ENCODE measurements around the gene NMUR1.

NMUR1 gene

DNA sequence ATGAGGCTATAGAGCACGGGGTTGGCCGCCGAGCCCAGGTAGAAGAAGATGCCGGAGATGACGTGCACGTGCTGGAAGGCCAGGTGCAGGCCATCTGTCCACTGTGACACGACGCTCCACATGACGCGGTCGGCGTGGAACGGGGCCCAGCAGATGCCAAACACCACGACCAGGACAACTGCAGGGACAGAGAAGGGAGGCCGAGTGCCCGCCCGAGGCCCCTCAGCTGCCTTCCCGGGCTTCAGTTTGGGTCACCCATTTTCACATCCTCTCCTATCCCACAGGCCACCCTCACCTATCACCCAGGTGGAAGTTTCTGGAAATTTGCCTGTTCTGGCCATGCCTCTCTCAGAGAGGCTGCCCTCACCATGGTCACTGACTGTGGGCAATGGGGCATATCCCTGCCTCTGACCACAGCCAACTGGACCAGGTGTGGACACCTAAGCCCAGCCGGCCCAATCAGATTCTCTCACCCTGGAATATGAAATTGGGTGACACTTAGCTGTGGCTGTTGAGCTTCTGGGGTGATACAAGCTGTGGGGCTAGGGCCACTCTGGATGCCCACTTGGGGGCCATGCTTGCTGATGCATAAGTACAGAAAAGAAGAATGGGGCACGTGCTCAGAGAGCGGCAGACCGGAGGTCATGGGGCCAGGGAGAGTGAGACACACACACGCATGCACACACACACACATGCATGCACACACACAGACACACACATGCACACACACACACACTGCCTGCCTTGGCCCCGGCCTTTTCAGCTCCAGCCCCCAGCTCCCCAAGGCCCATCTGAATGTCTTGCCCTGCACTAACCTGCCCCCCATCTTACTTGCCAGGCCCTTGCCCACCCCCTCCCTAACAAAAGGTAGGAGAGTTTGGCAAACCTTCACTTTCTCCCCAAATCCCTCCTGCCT lies 4.7 kb downstream of the NMUR1 start:
- no peak for DNase-seq

- no peak for DNase-seq
Observed at GRCh38 chr2:231524477-231525247, 5.6 kb downstream of the NMUR1 start.

GRCh38 chr2:231523451-231524285 lies 6.6 kb downstream of the NMUR1 start:
- no peak for DNase-seq

DNA sequence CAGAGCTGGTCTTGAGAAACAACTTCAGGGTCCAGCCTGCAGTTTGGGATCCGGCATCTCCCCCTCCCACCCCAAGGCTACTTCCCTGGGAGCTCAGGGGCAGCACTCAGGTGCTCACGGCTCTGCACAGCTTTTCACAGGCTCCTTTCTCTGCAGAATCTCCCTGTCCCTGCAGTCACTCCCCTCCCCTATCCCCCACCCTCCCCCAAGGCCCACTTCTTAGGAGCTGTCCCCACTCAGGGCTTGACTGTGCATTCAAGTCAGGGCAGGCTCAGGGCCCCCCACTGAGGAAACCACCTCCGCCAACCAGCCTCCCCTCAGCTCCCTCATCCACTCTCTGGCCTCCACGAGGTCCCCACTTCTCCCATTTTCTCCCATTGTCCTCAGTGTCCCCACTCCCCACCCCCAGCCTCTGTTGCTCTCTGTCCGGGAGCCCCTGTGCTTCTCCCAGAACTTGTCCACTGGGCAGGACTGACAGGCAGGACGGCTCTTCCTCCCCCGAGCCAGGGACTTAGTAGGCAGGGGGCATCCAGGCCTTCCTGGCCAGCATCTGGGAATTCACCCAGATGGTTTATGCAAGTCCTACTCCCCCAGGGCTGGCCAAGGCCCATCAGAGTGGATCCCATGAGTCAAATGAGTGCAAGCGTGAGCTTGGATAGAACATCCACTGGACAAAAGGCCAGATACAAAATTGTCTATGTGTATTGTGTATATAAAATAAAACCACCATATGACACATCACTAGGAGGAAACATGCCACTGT lies 7.6 kb downstream of the NMUR1 start:
- DNase-seq: no peak

DNA sequence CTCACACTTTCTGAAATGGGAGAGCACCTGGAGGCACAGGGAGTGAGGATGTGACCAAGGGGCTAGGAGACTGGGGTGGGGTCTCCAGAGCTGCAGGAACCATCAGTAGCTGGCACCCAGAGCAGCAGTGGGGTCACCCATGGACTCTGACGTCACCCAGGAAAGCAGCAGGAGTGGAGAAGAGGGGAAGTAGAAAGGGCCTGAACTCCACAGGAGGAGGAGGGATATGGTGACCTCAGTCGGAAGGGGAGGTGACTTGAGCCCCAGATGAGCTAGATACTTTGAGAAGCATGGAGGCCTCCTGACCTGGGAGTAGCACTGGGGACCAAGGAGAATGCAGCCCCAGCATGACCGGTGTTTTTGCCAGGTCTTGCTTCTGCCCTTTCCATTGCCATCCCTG lies 8.8 kb downstream of the NMUR1 start:
- no peak for DNase-seq

GRCh38 chr2:231519975-231520555 lies 10.2 kb downstream of the NMUR1 start:
- DNase-seq: no peak

- DNase-seq: no peak
Observed at GRCh38 chr2:231518771-231519170, 11.5 kb downstream of the NMUR1 start.

DNA sequence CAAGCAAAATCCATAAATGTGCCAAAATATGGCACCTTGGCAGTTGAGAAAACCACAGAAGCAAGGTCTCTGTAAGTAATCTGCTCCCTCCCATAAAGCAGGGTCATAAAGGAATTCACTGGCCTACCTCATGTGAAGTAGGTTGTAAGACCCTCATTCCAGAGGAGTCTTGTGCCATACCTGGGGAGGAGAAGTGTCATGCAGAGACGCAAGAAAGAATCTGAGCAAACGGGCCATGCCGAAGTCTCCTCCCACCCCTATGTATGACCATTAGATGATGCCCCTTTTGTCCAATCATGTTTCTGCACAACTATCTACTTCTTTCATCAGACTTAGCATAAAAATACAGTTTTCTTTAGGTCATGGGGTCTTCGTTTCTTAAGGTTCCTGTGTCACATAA lies 14.6 kb downstream of the NMUR1 start:
- no peak for DNase-seq

GRCh38 chr2:231514951-231515297 lies 15.3 kb downstream of the NMUR1 start:
- no peak for DNase-seq

GRCh38 chr2:231514225-231514950 lies 15.9 kb downstream of the NMUR1 start:
- peak; percentile 97 to 99 for DNase-seq

GRCh38 chr2:231513746-231514224 lies 16.5 kb downstream of the NMUR1 start:
- no peak for DNase-seq

DNA sequence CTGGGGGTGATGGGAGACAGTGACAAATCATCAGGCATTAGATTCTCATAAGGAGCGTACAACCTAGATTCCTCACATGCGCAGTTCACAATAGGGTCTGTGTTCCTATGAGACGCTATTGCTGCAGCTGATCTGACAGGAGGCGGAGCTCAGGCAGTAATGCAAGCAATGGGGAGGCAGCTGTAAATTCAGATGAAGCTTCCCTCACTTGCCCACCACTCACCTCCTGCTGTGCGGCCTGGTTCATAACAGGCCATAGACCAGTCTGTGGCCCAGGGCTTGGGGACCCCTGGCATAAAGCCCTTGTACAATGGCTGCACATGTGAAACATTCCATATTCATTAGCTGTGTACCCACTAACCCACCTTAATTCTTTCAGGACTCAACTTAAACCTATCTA lies 18.0 kb downstream of the NMUR1 start:
- DNase-seq: no peak

GRCh38 chr2:231503766-231504165 lies 26.5 kb downstream of the NMUR1 start:
- no peak for DNase-seq

- DNase-seq: no peak
Observed at GRCh38 chr2:231502596-231502995, 27.6 kb downstream of the NMUR1 start.

DNA sequence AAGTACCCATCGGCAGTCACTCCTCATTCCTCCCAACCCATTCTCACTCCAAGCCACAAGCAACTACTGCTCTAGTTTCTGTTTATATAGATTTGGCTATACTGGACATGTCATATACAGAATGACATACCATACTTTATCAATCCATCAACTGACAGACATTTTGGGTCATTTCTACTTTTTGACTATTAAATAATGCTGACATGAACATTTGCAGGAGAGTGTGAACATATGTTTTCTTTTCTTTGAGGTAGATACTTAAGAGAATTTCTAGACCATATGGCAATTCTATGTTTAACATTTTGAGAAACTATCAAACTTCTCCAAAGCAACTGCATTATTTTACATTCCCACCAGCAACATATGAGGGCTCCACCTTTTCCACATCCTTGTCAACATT lies 32.6 kb downstream of the NMUR1 start:
- no peak for DNase-seq

DNA sequence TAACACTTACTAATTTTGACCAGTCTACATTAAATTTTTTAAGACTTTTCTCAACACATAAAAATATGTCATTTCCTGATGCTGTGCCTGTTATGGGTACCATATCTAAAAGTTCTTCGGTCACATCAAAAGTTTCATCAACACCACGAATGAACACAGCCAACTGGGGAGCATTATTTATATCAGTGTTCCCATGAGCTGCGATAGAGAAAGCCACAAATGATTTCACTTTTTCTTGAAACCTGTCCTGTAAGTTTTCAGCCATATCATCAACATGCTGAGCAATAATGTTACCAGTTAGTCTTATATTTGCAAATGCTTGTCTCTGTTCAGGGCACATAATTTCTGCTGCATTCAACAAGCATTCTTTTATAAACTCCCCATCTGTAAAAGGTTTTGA lies 35.6 kb downstream of the NMUR1 start:
- no peak for DNase-seq

- DNase-seq: no peak
Observed at GRCh38 chr2:231490801-231491200, 39.4 kb downstream of the NMUR1 start.

DNA sequence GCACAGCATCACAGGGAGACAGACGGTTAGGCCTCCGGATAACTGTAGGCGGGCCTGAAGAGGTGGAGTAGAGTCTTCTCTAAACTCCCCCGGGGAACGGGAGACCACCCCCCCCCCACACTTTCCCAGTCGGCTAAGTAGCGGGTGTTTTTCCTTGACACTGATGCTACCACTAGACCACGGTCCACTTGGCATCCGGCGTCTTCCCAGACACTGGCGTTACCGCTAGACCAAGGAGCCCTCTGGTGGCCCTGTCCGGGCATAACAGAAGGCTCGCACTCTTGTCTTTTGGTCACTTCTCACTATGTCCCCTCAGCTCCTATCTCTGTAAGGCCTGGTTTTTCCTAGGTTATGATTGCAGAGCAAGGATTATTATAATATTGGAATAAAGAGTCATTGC lies 40.3 kb downstream of the NMUR1 start:
- DNase-seq: peak in 1 of 2 donors; percentile 55

DNA sequence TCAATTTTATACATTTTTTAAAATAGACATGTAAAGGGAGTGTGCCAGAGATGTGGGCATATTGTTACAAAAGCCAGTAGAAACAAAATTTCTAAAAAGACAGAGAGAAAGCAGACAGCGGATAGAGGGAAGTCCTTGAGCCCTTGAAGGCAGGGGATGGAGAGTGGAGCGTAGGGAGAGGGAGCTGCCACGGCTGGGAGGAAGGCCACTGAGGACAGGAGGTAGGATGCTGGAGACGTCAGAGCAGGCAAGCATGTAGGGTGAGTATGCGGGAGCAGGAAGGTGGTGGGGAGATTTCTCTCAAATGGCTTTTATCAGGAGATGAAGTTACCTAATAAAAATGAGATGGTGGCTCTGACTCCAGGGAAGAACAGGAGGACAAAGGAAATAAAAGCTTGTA lies 41.9 kb downstream of the NMUR1 start:
- DNase-seq: no peak

DNA sequence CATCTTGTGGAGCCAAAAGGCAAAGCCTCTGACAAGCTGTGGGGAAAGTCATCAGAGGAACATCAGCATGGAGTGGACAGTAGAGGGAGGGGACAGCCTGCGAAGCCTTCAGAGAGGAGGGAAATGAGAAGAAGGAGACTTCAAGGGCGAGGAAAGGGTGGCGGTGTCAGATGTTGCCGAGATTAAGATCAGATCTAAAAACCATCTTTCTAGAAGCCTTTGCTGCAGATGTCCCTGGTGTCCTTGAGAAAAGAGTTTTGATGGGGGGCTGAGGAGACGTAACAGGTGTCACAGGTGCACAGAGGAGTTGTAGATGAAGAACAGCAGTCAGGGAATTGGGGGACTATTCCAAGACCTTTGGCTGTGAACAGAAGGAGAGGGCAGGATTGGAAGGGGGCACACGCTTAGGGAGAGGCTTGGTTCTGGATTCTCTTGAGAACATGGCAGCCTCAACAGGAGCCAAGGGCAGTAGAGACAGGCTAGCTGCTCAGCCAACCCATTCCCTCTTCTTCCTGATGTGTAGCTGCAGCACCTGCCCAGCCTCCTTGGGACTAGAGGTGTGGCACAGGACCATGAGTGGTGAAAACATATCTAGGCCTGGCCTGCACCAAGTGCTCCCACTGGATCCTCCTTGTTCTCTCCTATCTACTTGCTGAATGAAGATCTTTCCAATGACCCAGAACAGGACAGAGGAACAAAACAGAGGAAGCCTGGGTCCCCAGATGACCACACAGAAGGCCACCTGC lies 43.2 kb downstream of the NMUR1 start:
- DNase-seq: no peak
